H1 (cell line): ENCODE measurements around the gene DAPK1. TPM values are rescaled to one million over a fixed set of nuclear protein-coding genes. Genes with fewer than 3 reads are reported as not detected.

Experiments used
- HDAC6 ChIP-seq: IDR thresholded peaks from one replicate; pipeline ENCODE4 v1.7.1; 2012; ENCODE audit warnings: low read depth, mild to moderate bottlenecking, inconsistent platforms, low read length, moderate library complexity
- polyA plus RNA-seq, 7 experiments: library from polyadenylated mRNA; depleted of rRNA in 3 of 7; stranded (reverse) in 5 of 7; unstranded in 2 of 7; fragments of >200 nt in 5 of 7; fragments of 200-250 nt in 2 of 7; gene quantifications; 1 replicate in 5 of 7; 2 replicates in 1 of 7; 4 replicates in 1 of 7; pipeline versions ENCODE4 v1.2.1 to v1.2.3, GENCODE V29; 2011 to 2013; ENCODE audit warnings: missing spikeins in 2 of 7, mixed read lengths in 2 of 7
- total RNA-seq: library from RNA; stranded (reverse); fragmentation: NEBNext Ultra II Directional; extraction: Animal tissue kit (Norgen Biotek cat#: 25700); gene quantifications from 2 replicates; pipeline ENCODE4 v1.2.1, GENCODE V29; 2021

The DAPK1 gene
- total and polyA plus RNA-seq, 2 of the 8 experiments (the other 6 are each of a cell fraction or from before 2014, with no cell fraction given) = 62.4 to 131 TPM

DNA sequence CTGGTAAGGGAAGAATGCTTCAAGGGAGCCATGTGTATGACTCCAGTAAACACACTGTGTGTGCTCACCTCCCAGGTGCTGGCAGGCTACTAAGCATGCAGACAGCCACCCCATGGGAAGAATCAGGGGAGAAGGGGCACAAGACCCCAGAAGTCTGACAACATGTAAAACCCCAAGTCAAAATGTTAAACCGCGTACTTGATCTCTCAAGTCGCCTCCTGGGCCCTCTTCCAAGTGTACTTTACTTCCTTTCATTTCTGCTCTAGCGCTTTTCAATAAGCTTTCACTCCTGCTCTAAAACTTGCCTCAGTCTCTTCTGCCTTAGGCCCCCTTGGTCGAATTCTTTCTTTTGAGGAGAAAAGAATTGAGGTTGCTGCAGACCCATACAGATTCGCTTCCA, 31.3 kb downstream of the DAPK1 start (continued):
- TF ChIP-seq HDAC6 = no peak
